HL-60 (cell line): ENCODE measurements around the gene VAMP4.

Source experiments
- DNase-seq, 2 experiments: peaks; one replicate each; pipeline ENCODE4 v3.0.0-alpha.2; 2010 to 2020; ENCODE audit warnings: low read depth in 1 of 2, low spot score in 1 of 2
- H3K27ac ChIP-seq: fragments of 250-450 bp; sonication (Bioruptor Pico); replicated peaks from 2 replicates; pipeline ENCODE4 v1.5.1; 2020; ENCODE audit warnings: mild to moderate bottlenecking, moderate library complexity
- H3K27me3 ChIP-seq: fragments of 250-450 bp; sonication (Bioruptor Pico); 2 replicates; pipeline ENCODE4 v1.5.1; 2021; ENCODE audit warnings: mild to moderate bottlenecking, moderate library complexity; ENCODE audit not compliant: insufficient read depth, poor library complexity, severe bottlenecking
- H3K4me3 ChIP-seq: replicated peaks from 2 replicates; pipeline ENCODE4 v1.5.1; 2011; ENCODE audit warnings: mild to moderate bottlenecking, control low read depth, low read length; ENCODE audit not compliant: insufficient read depth
- GABPA ChIP-seq: IDR thresholded peaks from 2 replicates; pipeline ENCODE4 v1.6.1; 2012; ENCODE audit warnings: low read depth
- POLR2AphosphoS5 ChIP-seq: IDR thresholded peaks from 2 replicates; pipeline ENCODE4 v1.6.1; 2012; ENCODE audit warnings: low read depth
- REST ChIP-seq: IDR thresholded peaks from 2 replicates; pipeline ENCODE4 v1.6.1; 2012; ENCODE audit warnings: low read depth; ENCODE audit not compliant: insufficient replicate concordance
- SPI1 ChIP-seq: IDR thresholded peaks from 2 replicates; pipeline ENCODE4 v1.6.1; 2012; ENCODE audit warnings: low read depth, mild to moderate bottlenecking, borderline replicate concordance
- TF ChIP-seq, protein P1 (sequence below): IDR thresholded peaks from one replicate; pipeline ENCODE4 v1.5.1; 2011; ENCODE audit warnings: low read length, control low read depth, inconsistent platforms; ENCODE audit not compliant: insufficient read depth

VAMP4 gene

DNA sequence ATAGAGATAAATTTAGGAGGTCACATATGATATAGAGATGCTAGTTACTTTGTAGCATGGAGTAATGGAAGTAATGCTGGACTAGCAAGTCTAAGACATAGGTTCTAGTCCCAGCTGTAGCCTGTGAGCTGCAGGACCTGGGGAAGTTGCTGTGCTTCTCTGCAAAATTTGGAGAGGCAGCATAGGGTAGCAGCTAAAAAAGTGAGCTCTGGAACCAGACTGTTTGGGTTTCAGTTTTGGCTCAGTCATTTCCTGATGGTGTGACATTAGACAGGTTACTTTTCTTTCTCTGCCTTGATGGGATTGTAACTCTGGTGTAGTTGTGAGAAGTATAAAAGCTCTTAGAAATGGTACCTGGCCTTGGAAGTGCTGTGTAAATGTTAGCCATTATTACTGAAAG is 42.9 kb upstream of the VAMP4 start:
- no peak overlapping the region for H3K27ac ChIP-seq
- TF ChIP-seq REST (no peak), POLR2AphosphoS5 (no peak)
- H3K4me3 ChIP-seq: no peak overlapping the region
- no peak for DNase-seq
- H3K27me3 ChIP-seq: no peaks in the 10 kb centered on the region

DNA sequence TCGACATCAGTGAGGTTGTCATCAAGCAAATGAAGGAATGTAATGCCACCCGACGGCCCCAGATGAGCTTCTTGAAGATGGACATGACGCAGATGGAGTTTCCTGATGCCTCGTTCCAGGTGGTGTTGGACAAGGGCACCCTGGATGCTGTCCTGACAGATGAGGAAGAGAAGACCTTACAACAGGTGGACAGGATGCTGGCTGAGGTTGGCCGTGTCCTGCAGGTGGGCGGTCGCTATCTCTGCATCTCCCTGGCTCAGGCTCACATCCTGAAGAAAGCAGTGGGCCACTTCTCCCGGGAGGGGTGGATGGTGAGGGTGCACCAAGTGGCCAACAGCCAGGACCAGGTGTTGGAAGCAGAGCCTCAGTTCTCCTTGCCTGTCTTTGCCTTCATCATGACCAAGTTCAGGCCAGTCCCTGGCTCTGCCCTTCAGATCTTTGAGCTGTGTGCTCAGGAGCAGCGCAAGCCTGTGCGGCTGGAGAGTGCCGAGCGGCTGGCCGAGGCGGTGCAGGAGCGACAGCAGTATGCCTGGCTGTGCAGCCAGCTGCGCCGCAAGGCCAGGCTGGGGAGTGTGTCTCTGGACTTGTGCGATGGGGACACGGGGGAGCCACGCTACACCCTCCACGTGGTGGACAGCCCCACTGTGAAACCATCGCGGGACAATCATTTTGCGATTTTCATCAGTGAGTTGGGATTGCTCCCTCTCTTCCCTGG is 42.1 kb upstream of the VAMP4 start:
- Histone ChIP-seq H3K4me3 (no peak overlapping the region), H3K27me3 (no peaks in the 10 kb centered on the region), H3K27ac (no peak overlapping the region)
- TF ChIP-seq POLR2AphosphoS5 (no peak), SPI1 (no peak), GABPA (no peak), REST (no peak)
- TF ChIP-seq, protein P1, sequence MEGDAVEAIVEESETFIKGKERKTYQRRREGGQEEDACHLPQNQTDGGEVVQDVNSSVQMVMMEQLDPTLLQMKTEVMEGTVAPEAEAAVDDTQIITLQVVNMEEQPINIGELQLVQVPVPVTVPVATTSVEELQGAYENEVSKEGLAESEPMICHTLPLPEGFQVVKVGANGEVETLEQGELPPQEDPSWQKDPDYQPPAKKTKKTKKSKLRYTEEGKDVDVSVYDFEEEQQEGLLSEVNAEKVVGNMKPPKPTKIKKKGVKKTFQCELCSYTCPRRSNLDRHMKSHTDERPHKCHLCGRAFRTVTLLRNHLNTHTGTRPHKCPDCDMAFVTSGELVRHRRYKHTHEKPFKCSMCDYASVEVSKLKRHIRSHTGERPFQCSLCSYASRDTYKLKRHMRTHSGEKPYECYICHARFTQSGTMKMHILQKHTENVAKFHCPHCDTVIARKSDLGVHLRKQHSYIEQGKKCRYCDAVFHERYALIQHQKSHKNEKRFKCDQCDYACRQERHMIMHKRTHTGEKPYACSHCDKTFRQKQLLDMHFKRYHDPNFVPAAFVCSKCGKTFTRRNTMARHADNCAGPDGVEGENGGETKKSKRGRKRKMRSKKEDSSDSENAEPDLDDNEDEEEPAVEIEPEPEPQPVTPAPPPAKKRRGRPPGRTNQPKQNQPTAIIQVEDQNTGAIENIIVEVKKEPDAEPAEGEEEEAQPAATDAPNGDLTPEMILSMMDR: no peak
- DNase-seq: no peak

DNA sequence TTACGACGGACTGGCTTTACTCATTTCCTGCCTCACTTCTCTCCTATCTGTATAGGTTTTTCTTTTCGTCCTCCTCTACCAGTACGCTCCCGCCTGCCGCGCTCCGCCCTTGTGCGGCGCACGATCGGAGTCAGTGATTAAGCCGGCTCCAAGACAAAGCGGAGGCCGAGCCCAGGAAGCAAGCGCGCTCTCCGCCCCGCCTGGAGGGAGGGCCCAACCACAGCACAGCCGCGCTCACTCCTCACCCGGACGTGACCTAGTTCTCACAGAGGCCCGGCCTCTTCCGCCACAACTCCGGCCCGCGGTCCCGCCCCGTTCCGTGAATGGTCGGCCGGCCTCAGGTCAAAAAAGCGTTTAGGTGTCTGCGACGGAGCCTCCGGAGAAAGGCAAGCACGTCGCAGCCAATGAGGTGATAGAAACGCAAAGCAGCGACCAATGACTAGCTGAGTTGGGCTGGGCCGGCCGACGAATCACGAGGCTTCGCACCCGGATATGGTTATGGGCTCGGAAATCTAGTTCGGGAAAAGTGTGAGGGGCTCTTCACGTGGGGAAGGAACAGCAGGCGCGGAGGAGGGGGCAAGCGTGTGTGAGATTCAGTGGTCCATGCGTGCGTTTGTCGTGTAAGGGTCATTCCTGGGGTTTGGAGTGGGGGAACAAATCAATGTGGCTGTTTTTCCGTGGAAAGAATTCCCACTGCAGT is 39.5 kb upstream of the VAMP4 start, which contains the start of gene METTL13:
METTL13 (plus strand) TSS at position 485 of the 700 bp plus-strand sequence. CDS start 308 bp downstream, outside the sequence.
- TF ChIP-seq SPI1 (no peak), GABPA (peak; percentile 84), POLR2AphosphoS5 (peak; percentile 79), REST (peak; percentile 51)
- TF ChIP-seq, protein P1: no peak

More for the DNA sequence above, 39.5 kb upstream of the VAMP4 start, which contains the start of gene METTL13:
- Histone ChIP-seq H3K4me3 (peak within 1 kb of the TSS; percentile 93), H3K27ac (peak within 1 kb of the TSS; percentile 84), H3K27me3 (no peaks in the 10 kb centered on the region)
- DNase-seq: peak; percentile 92 to 99
